HEK293T (cell line): ENCODE data around the gene SPNS2.

Experiments
- ARNT ChIP-seq: fragments of 450-650 bp; IDR thresholded peaks from 2 replicates; pipeline ENCODE4 v1.6.1; 2017; ENCODE audit warnings: mild to moderate bottlenecking
- BHLHE40 ChIP-seq: fragments of 450-650 bp; IDR thresholded peaks from 2 replicates; pipeline ENCODE4 v1.6.1; 2016; ENCODE audit warnings: mild to moderate bottlenecking, moderate library complexity, borderline replicate concordance
- FOXM1 ChIP-seq: fragments of 450-650 bp; IDR thresholded peaks from 2 replicates; pipeline ENCODE4 v1.6.1; 2017; ENCODE audit warnings: mild to moderate bottlenecking, borderline replicate concordance
- LEF1 ChIP-seq: fragments of 450-650 bp; IDR thresholded peaks from 2 replicates; pipeline ENCODE4 v1.6.1; 2017; ENCODE audit warnings: mild to moderate bottlenecking, borderline replicate concordance
- TF ChIP-seq, protein P1 (sequence below): fragments of 450-650 bp; IDR thresholded peaks from 2 replicates; pipeline ENCODE4 v1.6.1; 2016

DNA sequence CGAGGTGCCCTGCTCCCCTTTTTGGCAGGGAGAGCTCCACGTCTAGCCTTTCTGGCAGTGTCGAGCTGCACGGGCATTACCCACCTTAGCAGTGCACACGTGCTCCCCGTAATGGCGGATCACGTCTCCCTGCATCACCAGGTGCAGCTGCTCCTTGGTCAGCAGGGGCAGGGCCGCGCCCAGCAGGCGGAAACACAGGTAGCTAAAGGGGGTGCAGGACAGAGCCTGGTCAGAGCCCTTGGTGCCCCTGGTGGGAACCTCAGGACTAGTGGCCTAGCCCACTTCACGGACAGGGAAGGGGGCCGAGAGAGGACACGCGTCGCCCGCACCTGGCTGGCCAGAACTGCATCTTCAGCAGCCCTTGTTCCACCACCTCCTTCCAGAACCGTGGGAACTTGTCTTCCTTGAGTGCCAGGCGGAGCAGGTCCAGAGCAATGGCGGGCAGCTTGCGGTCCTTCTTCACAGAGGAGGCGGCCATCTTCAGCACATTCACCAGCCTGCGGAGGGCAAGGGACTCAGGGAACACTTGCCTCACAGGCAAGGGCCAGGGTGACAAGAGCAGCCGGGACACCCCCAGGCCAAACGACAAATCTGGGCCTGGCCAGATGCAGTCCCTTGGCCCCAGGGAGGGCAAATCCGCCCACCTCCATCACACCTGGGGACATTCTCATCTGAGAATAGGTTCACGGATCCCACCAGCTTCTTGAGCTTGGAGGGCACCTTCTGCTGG, 53.3 kb downstream of the SPNS2 start:
- no peak for TF ChIP-seq FOXM1
- TF ChIP-seq LEF1 = no peak
- TF ChIP-seq BHLHE40 = no peak
- TF ChIP-seq, protein P1, sequence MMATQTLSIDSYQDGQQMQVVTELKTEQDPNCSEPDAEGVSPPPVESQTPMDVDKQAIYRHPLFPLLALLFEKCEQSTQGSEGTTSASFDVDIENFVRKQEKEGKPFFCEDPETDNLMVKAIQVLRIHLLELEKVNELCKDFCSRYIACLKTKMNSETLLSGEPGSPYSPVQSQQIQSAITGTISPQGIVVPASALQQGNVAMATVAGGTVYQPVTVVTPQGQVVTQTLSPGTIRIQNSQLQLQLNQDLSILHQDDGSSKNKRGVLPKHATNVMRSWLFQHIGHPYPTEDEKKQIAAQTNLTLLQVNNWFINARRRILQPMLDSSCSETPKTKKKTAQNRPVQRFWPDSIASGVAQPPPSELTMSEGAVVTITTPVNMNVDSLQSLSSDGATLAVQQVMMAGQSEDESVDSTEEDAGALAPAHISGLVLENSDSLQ = no peak
- TF ChIP-seq ARNT = no peak
